ENCODE results near the gene FHIT.

- TF ChIP-seq CTCF (IDR thresholded peaks at IDR 0.05): no peak
- no peak for TF ChIP-seq EP300 (IDR thresholded peaks at IDR 0.05)
Measured at GRCh38 chr3:60549863-60550262, 701.4 kb downstream of the FHIT start.

Data from ovary (tissue), 3 donors.